Uterus (tissue), 4 donors: Measurements from ENCODE around the gene SCAI. TPM values are rescaled to one million over a fixed set of nuclear protein-coding genes. Genes with fewer than 3 reads are reported as not detected.
"Not testable (repeated sequence)": the region's sequence is repeated elsewhere in the genome, so short reads cannot be mapped to it uniquely, and the experiment has no call there.

Experiments used
- DNase-seq, 2 donors: peaks; one replicate each; pipeline ENCODE4 v3.0.0-alpha.2; 2019 to 2020
- H3K27ac ChIP-seq, 2 donors: fragments of 200-600 bp; sonication (generic); 1 replicate in 1 of 2; 2 replicates in 1 of 2; pipeline ENCODE4 v1.5.1; 2016 to 2018
- H3K27me3 ChIP-seq, 2 donors: fragments of 200-600 bp; sonication (generic); one replicate each; pipeline ENCODE4 v1.5.1; 2018 to 2019; ENCODE audit warnings: control low read depth in 1 of 2
- H3K36me3 ChIP-seq, 2 donors: fragments of 200-600 bp; sonication (generic); one replicate each; pipeline ENCODE4 v1.5.1; 2019; ENCODE audit warnings: control low read depth in 1 of 2
- H3K4me1 ChIP-seq, 2 donors: fragments of 200-600 bp; sonication (generic); one replicate each; pipeline ENCODE4 v1.5.1; 2018 to 2019; ENCODE audit warnings: control low read depth in 1 of 2
- H3K4me3 ChIP-seq, 2 donors: fragments of 200-600 bp; sonication (generic); 1 replicate in 1 of 2; 2 replicates in 1 of 2; pipeline ENCODE4 v1.5.1; 2018 to 2019; ENCODE audit warnings: mild to moderate bottlenecking in 1 of 2
- H3K9me3 ChIP-seq, 2 donors: fragments of 200-600 bp; sonication (generic); one replicate each; pipeline ENCODE4 v1.5.1; 2019; ENCODE audit warnings: control low read depth in 1 of 2
- POLR2A ChIP-seq, 2 donors: fragments of 450-650 bp; IDR thresholded peaks; one replicate each; pipeline ENCODE4 v1.6.1; 2016; ENCODE audit warnings: antibody characterized with exemption in 2 of 2, mild to moderate bottlenecking in 1 of 2, moderate library complexity in 1 of 2
- intact Hi-C: fragments of 100-400 bp; cut with DNase I; formaldehyde crosslinking; loops from one replicate; pipeline ENCODE4 v1.15.1; 2023; ENCODE audit warnings: low total_unique reads
- total RNA-seq, 4 donors: library from RNA; depleted of rRNA in 3 of 4; stranded (reverse); fragments of >200 nt in 3 of 4; gene quantifications; one replicate each; pipeline versions ENCODE4 v1.1.0 to v1.2.4, GENCODE V29; 2014 to 2023
- TF ChIP-seq, protein P1 (sequence below), 4 experiments: fragments of 200-600 bp in 2 of 4; fragments of 450-650 bp in 2 of 4; sonication (generic) in 2 of 4; IDR thresholded peaks; one replicate each; pipeline ENCODE4 v1.5.1; 2016 to 2019; ENCODE audit warnings: antibody characterized with exemption in 4 of 4, mild to moderate bottlenecking in 2 of 4, moderate library complexity in 1 of 4
- donor health status: DM: yes; HTN: yes; CAD: no.

Gene SCAI
- total RNA-seq, 4 donors from 2014 or later: 10.2 to 26.4 (median 14.4) TPM

GRCh38 chr9:125043148-125043547 lies 100.2 kb downstream of the SCAI start:
- Histone ChIP-seq H3K27me3 (no peaks in the 10 kb centered on the region), H3K4me1 (no peaks in the 10 kb centered on the region), H3K27ac (no peak overlapping the region), H3K9me3 (no peaks in the 10 kb centered on the region), H3K4me3 (no peak overlapping the region), H3K36me3 (no peaks in the 10 kb centered on the region)
- intact Hi-C loops: no loop called here
- DNase-seq: no peak
- TF ChIP-seq, protein P1, sequence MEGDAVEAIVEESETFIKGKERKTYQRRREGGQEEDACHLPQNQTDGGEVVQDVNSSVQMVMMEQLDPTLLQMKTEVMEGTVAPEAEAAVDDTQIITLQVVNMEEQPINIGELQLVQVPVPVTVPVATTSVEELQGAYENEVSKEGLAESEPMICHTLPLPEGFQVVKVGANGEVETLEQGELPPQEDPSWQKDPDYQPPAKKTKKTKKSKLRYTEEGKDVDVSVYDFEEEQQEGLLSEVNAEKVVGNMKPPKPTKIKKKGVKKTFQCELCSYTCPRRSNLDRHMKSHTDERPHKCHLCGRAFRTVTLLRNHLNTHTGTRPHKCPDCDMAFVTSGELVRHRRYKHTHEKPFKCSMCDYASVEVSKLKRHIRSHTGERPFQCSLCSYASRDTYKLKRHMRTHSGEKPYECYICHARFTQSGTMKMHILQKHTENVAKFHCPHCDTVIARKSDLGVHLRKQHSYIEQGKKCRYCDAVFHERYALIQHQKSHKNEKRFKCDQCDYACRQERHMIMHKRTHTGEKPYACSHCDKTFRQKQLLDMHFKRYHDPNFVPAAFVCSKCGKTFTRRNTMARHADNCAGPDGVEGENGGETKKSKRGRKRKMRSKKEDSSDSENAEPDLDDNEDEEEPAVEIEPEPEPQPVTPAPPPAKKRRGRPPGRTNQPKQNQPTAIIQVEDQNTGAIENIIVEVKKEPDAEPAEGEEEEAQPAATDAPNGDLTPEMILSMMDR (IDR thresholded peaks at IDR 0.05): no peak
- TF ChIP-seq POLR2A (IDR thresholded peaks at IDR 0.05): no peak

- intact Hi-C loops: no loop called here
- no peak for DNase-seq
- Histone ChIP-seq H3K4me3 (no peak overlapping the region), H3K9me3 (no peaks in the 10 kb centered on the region), H3K27ac (no peak overlapping the region), H3K27me3 (no peaks in the 10 kb centered on the region), H3K4me1 (no peaks in the 10 kb centered on the region), H3K36me3 (no peaks in the 10 kb centered on the region)
- no peak for TF ChIP-seq POLR2A (IDR thresholded peaks at IDR 0.05)
- TF ChIP-seq, protein P1 (IDR thresholded peaks at IDR 0.05): no peak
Measured at GRCh38 chr9:125038166-125038565, 105.2 kb downstream of the SCAI start.

DNA sequence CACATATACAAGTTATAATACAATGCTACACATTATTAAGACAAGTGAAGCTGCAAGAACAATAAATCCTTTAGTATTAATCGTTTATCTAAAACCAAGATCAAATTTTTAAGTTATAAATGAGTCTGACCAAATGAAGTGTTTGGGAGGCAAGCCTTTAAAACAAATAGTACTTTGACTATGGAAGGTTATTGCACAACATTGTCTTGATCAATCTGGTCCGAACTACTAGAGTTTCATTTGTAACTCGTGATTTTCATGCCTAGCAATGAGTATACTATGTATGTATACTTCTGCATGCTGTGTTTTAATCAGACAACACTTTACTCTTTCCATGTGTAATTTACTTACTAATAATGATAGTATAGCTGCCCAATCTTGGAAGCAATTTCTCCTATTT lies 115.3 kb downstream of the SCAI start:
- Histone ChIP-seq H3K4me1 (no peaks in the 10 kb centered on the region), H3K9me3 (no peaks in the 10 kb centered on the region), H3K27ac (no peak overlapping the region), H3K27me3 (no peaks in the 10 kb centered on the region), H3K4me3 (no peak overlapping the region), H3K36me3 (no peaks in the 10 kb centered on the region)
- no peak for TF ChIP-seq POLR2A (IDR thresholded peaks at IDR 0.05)
- TF ChIP-seq, protein P1 (IDR thresholded peaks at IDR 0.05): no peak
- no peak for DNase-seq
- intact Hi-C loops: no loop called here

- no peak overlapping the region for H3K4me3 ChIP-seq
- no peaks in the 10 kb centered on the region for H3K4me1 ChIP-seq
- H3K27ac ChIP-seq: no peak overlapping the region
- no peaks in the 10 kb centered on the region for H3K9me3 ChIP-seq
- no peaks in the 10 kb centered on the region for H3K36me3 ChIP-seq
- no peak for TF ChIP-seq POLR2A (IDR thresholded peaks at IDR 0.05)
- TF ChIP-seq, protein P1 (IDR thresholded peaks at IDR 0.05): no peak
- intact Hi-C loops: no loop called here
- no peaks in the 10 kb centered on the region for H3K27me3 ChIP-seq
- DNase-seq: no peak
Measured at GRCh38 chr9:125024917-125025316, 118.4 kb downstream of the SCAI start.

DNA sequence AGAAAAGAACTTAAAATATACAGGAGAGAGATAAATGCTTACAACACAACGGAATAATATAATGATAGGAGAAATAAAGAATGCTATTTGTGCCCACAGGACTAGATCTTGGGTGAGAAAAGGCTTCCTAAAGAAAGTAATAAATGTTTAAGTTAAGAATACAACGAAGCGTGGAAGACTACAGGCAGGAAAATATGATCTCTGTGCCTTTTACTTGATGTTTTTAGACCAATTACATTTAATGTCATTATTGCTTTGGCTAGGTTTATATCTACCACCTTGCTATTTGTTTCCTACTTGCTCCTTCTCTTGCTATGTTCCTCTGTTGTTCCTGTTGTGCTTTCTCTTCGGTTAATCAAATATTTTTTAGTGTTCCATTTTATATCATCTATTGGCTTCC lies 122.3 kb downstream of the SCAI start:
- intact Hi-C loops: no loop called here
- no peak overlapping the region for H3K27ac ChIP-seq
- DNase-seq: no peak
- H3K36me3 ChIP-seq: no peaks in the 10 kb centered on the region
- no peaks in the 10 kb centered on the region for H3K4me1 ChIP-seq
- no peaks in the 10 kb centered on the region for H3K9me3 ChIP-seq
- no peak for TF ChIP-seq POLR2A (IDR thresholded peaks at IDR 0.05)
- TF ChIP-seq, protein P1 (IDR thresholded peaks at IDR 0.05): no peak
- H3K4me3 ChIP-seq: no peak overlapping the region
- H3K27me3 ChIP-seq: no peaks in the 10 kb centered on the region

DNA sequence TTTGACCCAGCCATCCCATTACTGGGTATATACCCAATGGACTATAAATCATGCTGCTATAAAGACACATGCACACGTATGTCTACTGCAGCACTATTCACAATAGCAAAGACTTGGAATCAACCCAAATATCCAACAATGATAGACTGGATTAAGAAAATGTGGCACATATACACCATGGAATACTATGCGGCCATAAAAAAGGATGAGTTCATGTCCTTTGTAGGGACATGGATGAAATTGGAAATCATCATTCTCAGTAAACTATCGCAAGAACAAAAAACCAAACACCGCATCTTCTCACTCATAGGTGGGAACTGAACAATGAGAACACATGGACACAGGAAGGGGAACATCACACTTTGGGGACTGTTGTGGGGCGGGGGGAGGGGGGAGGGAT lies 127.7 kb downstream of the SCAI start:
- DNase-seq, H3K27ac ChIP-seq, H3K9me3 ChIP-seq, H3K27me3 ChIP-seq, H3K4me3 ChIP-seq, intact Hi-C loops, H3K4me1 ChIP-seq, H3K36me3 ChIP-seq: not testable (repeated sequence)

GRCh38 chr9:125012013-125012412 lies 131.3 kb downstream of the SCAI start:
- H3K4me3 ChIP-seq, H3K27ac ChIP-seq, H3K36me3 ChIP-seq, intact Hi-C loops, H3K9me3 ChIP-seq, DNase-seq, H3K4me1 ChIP-seq, H3K27me3 ChIP-seq: not testable (repeated sequence)
